GM21576 (cell line): ENCODE data around the gene CFAP74.
A peak's percentile ranks its signal among the peaks of the same experiment; 100 is the strongest.
"Not testable (repeated sequence)": the region's sequence is repeated elsewhere in the genome, so short reads cannot be mapped to it uniquely, and the experiment has no call there.

ENCODE experiments used
- ATAC-seq: cut with Tn5 transposase; IDR thresholded peaks from one replicate; pipeline ENCODE4 v1.9.1; 2021; ENCODE audit warnings: mild to moderate bottlenecking, moderate library complexity; ENCODE audit not compliant: unreplicated experiment

Gene CFAP74

GRCh38 chr1:1900883-1901640 is 102.5 kb downstream of the CFAP74 start:
- ATAC-seq = no peak

- ATAC-seq = no peak
Measured at GRCh38 chr1:1899967-1900327, 103.6 kb downstream of the CFAP74 start.

GRCh38 chr1:1899266-1899966 is 104.2 kb downstream of the CFAP74 start:
- ATAC-seq = no peak

GRCh38 chr1:1898246-1898933 is 105.2 kb downstream of the CFAP74 start:
- ATAC-seq = no peak

GRCh38 chr1:1895456-1896336 is 107.9 kb downstream of the CFAP74 start:
- ATAC-seq = no peak

GRCh38 chr1:1895060-1895418 is 108.5 kb downstream of the CFAP74 start:
- no peak for ATAC-seq

GRCh38 chr1:1894354-1895059 is 109.1 kb downstream of the CFAP74 start:
- no peak for ATAC-seq

- no peak for ATAC-seq
Measured at GRCh38 chr1:1893997-1894353, 109.6 kb downstream of the CFAP74 start.

GRCh38 chr1:1893291-1893985 is 110.1 kb downstream of the CFAP74 start:
- no peak for ATAC-seq

GRCh38 chr1:1892763-1893120 is 110.8 kb downstream of the CFAP74 start:
- ATAC-seq = no peak

- no peak for ATAC-seq
Measured at GRCh38 chr1:1892079-1892762, 111.4 kb downstream of the CFAP74 start.

GRCh38 chr1:1891349-1892078 is 112.1 kb downstream of the CFAP74 start:
- ATAC-seq = peak; percentile 26

GRCh38 chr1:1890506-1891348 is 112.9 kb downstream of the CFAP74 start, which contains the start of gene GNB1:
Gene GNB1 (minus strand): TSS chr1:1891087. CDS start chr1:1825453, 65,634 bp downstream.
- ATAC-seq = peak; percentile 68

GRCh38 chr1:1889847-1890505 is 113.6 kb downstream of the CFAP74 start:
- peak; percentile 16 for ATAC-seq

- no peak for ATAC-seq
Measured at GRCh38 chr1:1889090-1889750, 114.4 kb downstream of the CFAP74 start.

GRCh38 chr1:1883890-1884289 is 119.7 kb downstream of the CFAP74 start:
- ATAC-seq = not testable (repeated sequence)
